ENCODE data around the gene BACE1.
"Not testable (repeated sequence)": the region's sequence is repeated elsewhere in the genome, so short reads cannot be mapped to it uniquely, and the experiment has no call there.

Gene BACE1

DNA sequence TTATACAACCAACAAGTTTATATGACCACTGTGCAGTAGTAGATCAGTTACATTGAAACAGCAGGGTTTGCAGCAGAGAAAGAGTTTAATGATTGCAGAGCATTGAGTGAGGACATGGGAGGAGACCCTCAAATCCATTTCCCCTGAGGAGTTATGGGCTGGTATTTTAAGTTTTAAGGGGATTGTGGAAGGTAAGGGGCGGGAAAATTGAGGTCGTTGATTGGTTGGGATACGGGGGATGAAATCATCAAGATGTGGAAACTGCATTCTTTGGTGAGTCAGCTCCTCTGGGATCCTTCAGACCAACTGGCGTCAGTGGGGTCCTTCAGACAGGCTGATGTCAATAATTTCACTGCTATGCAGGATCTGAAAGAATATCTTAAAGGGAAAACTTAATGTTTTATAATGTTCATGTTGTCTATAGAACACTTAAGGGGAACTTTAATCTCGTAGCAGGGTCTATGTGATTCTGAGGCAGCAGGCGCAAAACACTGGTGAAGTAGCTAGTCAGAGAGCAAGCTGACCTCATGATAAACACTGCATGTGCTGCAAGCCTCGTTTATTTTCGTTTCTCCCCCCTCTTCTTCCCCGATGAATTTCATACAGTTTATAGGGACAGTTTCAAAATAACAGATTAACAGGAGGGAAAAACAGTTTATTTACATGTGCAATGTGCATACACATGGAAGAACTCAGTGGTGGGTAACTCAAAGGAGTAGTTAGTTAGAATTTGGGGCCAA lies 42.3 kb downstream of the BACE1 start:
- DNase-seq (ENCODE audit: low spot score): peak; percentile 75

- DNase-seq (ENCODE audit: low spot score): not testable (repeated sequence)
These were observed 43.9 kb downstream of the BACE1 start for GRCh38 chr11:117272175-117272574.

DNA sequence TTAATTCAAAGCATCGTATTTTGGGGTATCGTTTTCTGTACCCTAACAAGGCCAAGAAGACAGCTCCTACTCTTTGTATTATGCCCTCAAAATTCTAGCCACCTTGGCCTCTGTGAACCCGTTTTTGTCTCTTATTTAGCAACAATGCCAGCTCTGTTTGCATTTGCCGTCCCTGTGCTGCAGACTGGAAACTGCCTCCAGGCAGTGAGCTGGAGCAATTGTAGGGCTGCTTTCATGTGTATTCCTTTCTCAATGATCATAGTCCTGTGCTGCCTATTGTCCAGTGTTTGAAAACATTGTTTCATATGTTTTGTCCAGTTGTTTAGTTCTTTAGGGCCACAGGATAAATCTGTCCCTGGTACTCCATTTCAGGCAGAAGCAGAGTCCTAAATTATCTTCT lies 44.8 kb downstream of the BACE1 start:
- DNase-seq (ENCODE audit: low spot score): no peak

GRCh38 chr11:117269856-117270255 lies 46.2 kb downstream of the BACE1 start:
- no peak for DNase-seq (ENCODE audit: low spot score)

DNA sequence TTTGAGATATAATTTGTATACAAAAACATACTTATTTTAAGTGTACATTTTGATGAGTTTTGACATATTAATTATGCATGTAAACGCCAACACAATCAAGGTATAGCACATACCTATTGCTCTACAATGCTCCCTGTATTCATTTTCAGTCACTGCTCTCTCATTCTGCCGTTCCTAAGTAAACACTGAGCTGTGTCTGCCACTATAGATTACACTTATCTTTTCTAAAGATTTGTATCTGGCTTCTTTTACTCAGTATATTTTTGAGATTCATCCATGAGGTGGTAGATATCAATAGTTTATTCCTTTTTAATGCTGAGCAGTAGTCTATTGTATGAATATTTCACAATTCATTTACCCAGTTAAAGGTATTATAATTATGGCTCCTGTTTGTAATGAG lies 50.3 kb downstream of the BACE1 start:
- DNase-seq (ENCODE audit: low spot score): no peak

DNA sequence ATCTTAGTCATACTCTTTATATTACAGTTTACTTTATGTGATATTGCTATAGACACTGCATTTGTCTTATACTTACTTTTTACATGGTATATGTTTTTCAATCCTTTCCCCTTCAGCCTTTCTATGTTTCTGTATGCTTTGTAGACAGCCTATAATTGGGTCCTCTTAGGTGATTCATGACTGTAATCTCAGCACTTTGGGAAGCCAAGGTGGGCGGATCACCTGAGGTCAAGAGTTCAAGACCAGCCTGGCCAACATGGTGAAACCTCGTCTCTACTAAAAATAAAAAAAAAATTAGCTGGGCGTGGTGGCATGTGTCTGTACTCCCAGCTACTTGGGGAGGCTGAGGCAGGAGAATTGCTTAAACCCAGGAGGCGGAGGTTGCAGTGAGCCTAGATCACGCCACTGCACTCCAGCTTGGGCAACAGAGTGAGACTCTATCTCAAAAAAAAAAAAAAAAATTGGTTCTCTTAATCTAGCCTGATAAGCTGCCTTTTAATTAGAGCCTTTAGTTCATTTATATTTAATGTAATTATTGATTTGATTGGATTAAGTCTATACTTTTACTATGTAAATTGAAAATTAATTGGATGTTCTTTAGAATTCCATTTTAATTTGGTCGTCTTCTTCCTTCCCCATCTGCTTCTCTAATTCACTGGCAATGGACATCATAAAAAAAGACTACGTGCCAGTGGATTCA lies 51.3 kb downstream of the BACE1 start:
- not testable (repeated sequence) for DNase-seq (ENCODE audit: low spot score)

DNA sequence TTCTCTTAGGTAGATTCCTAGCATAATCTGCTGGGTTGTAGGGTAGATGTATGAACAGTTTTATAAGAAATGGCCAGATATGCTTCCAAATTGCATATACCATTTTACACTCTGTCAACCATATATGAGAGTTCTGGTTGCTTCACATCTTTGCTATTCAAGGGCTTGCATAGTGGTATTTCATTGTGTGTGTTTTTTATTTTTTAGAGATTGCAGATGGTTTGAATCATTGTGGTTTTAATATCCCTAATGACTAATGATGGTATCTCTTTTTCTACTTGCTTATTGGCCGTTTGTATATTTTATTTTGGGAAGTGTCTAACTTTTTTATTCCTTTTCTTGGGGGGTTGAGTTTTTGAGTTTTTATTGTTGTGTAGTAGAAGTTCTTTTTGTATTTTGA lies 56.6 kb downstream of the BACE1 start:
- DNase-seq (ENCODE audit: low spot score): peak; percentile 70

GRCh38 chr11:117258576-117258975 lies 57.5 kb downstream of the BACE1 start:
- DNase-seq (ENCODE audit: low spot score): no peak

DNA sequence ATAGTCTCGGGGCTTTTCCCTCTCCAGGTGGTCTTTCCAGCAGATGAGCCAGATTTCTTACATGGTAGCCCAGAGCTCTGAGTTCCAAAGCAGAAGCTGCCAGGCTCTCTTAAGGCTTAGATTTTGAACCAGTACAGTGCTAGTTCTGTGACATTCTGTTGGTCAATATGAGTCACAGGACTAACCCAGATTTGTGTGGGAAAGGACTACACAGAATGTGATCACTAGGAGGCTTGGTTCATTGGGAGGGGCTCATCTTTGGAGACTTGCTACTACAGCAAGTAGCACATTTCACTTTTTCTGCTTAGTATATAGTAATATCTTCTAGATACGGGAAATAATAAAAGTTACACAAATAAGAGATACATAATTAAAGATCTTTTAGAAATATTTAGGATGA lies 59.5 kb downstream of the BACE1 start:
- peak; percentile 22 for DNase-seq (ENCODE audit: low spot score)

- no peak for DNase-seq (ENCODE audit: low spot score)
These were observed 60.1 kb downstream of the BACE1 start for GRCh38 chr11:117255966-117256365.

DNA sequence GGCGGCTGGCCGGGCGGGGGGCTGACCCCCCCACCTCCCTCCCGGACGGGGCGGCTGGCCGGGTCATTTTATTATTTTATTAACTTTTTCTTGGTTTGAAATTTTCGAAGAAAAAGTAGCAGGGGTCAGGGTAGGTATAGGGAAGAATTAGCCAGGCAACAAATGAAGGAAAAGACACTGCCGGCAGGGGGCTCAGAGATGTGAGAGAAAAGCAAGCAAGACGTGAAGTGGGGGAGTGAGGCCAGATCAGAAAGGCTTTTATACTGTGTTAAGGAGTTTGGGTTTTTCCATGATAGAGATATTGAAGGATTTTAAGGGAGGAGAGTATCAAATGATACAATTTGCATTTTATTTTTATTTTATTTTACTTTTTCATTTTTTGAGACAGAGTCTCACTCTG lies 64.5 kb downstream of the BACE1 start:
- DNase-seq (ENCODE audit: low spot score): no peak

- no peak for DNase-seq (ENCODE audit: low spot score)
These were observed 66.5 kb downstream of the BACE1 start for GRCh38 chr11:117249571-117249970.

- no peak for DNase-seq (ENCODE audit: low spot score)
These were observed 67.7 kb downstream of the BACE1 start for GRCh38 chr11:117248341-117248740.

DNA sequence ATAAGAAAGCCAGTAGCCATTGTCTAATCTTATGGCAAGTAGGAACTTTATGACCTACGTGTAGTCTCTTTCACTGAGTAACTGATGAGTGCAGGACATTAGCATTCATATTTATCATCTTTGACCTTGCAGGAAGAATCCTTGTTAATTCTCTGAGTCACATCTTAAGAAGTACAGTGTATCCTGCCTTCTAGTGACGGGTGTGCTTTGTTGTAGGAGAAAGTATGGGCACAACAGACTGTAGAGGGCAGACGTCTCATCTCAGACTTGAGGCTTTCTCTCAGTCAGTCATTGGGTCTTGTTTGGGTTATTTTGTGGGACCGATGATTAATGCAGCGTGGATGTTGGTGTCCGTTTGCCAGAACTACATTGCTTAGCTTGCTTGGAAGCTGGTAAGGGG lies 76.8 kb downstream of the BACE1 start:
- peak; percentile 89 for DNase-seq (ENCODE audit: low spot score)

DNA sequence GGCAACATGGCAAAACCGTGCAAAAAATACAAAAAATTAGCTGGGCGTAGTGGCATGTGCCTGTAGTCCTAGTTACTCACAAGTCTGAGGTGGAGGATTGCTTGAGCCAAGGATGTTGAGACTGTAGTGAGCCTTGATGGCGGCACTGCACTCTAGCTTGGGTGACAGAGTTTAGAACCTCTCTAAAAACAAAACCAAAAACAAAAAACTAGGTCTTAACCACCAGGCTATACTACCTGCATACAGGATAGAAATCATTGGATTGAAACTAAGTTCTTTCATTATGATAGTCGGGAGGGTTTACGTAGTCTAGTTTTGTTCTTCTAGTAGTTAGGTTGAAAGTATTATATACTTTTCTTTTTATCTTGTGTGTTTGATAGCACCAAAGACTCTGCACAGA lies 77.8 kb downstream of the BACE1 start:
- no peak for DNase-seq (ENCODE audit: low spot score)

Data from GM03348 (cell line).